Measurements from ENCODE around the gene MARCHF7. TPM values are rescaled to one million over a fixed set of nuclear protein-coding genes. Genes with fewer than 3 reads are reported as not detected.

MARCHF7 gene
- total and polyA plus RNA-seq, 2 of the 8 experiments (the other 6 are each of a cell fraction or from before 2014, with no cell fraction given): 18.3 to 116 TPM

- Histone ChIP-seq H4K20me1 (replicated peaks in 1 of 2; ENCODE audit: control insufficient read depth in 1 of 2, insufficient read depth in 2 of 2, low read length in 2 of 2) (no peaks in the 10 kb centered on the region), H3K27me3 (replicated peaks in 1 of 4; ENCODE audit: control insufficient read depth in 3 of 4, extremely low read depth in 1 of 4, insufficient read depth in 3 of 4, low read length in 3 of 4) (no peaks in the 10 kb centered on the region), H3K4me1 (replicated peaks in 1 of 4; ENCODE audit: control insufficient read depth in 3 of 4, insufficient read depth in 4 of 4, low read length in 3 of 4) (no peaks in the 10 kb centered on the region), H3K36me3 (ENCODE audit: control insufficient read depth in 2 of 4, insufficient read depth in 4 of 4, low read length in 3 of 4) (no peaks in the 10 kb centered on the region; a peak in 1 of 8 replicates), H3K14ac (ENCODE audit: insufficient read length) (no peak overlapping the region), H2BK12ac (ENCODE audit: low read depth, low read length) (no peak overlapping the region), H2BK120ac (replicated peaks; ENCODE audit: low read depth, low read length) (no peak overlapping the region), H2AK5ac (ENCODE audit: low read depth, low read length) (no peak overlapping the region), H2AFZ (ENCODE audit: low read length) (no peak overlapping the region), H3K4me2 (ENCODE audit: insufficient read depth in 1 of 2, low read depth in 2 of 2, low read length in 2 of 2) (no peak overlapping the region), H4K91ac (replicated peaks; ENCODE audit: insufficient read length, low read length) (no peak overlapping the region), H3K23me2 (ENCODE audit: low read depth, low read length) (no peaks in the 10 kb centered on the region), H3K18ac (ENCODE audit: extremely low read depth, low read length) (no peak overlapping the region), H3K79me1 (ENCODE audit: low read depth, low read length) (no peaks in the 10 kb centered on the region), H3K56ac (replicated peaks; ENCODE audit: insufficient read length, low read depth, low read length) (no peak overlapping the region), H3K9ac (replicated peaks in 1 of 4; ENCODE audit: extremely low read depth in 1 of 4, low read depth in 3 of 4, low read length in 3 of 4) (no peak overlapping the region), H3K23ac (ENCODE audit: insufficient read length) (no peak overlapping the region), H3K9me3 (ENCODE audit: insufficient read depth in 2 of 2, low read depth in 1 of 2, low read length in 1 of 2) (peaks cover 3 to 13% of the 10 kb centered on the region in 2 experiments; a peak in 3 of 4 replicates), H3K4ac (replicated peaks; ENCODE audit: insufficient read length, low read depth, low read length) (no peak overlapping the region), H3K79me2 (ENCODE audit: control insufficient read depth in 1 of 2, insufficient read depth in 2 of 2, low read length in 2 of 2) (no peaks in the 10 kb centered on the region), H2BK20ac (ENCODE audit: low read length) (no peak overlapping the region), H4K5ac (ENCODE audit: insufficient read length, low read depth, low read length) (no peak overlapping the region), H4K8ac (ENCODE audit: extremely low read depth, insufficient read depth, low read length) (no peak overlapping the region), H3K4me3 (ENCODE audit: extremely low read depth in 1 of 4, insufficient read depth in 2 of 4, low read depth in 3 of 4, low read length in 4 of 4) (no peak overlapping the region), H2BK5ac (ENCODE audit: low read depth, low read length) (no peak overlapping the region), H3K27ac (ENCODE audit: low read depth, low read length) (no peak overlapping the region), H2BK15ac (ENCODE audit: low read length) (no peak overlapping the region)
- POLR2A ChIA-PET (ENCODE audit: partially characterized antibody): no interaction called here
- FAIRE-seq (no peak), DNase-seq (ENCODE audit: low read depth in 1 of 2, low spot score in 2 of 2) (no peak)
- CTCF ChIA-PET (ENCODE audit: partially characterized antibody): no interaction called here
- no peak for TF ChIP-seq BRCA1 (IDR thresholded peaks at IDR 0.05; ENCODE audit: low read depth, low read length)
- no peak for TF ChIP-seq RAD21 (IDR thresholded peaks at IDR 0.05 in 1 of 2, conservative IDR thresholded peaks at IDR 0.05 in 1 of 2; ENCODE audit: low read depth in 2 of 2, low read length in 2 of 2)
- TF ChIP-seq MAX (IDR thresholded peaks at IDR 0.05): no peak
- 94% methylated on average over 4 of the region's 4 CpGs; no CpG with 5 or more reads in 1 of the 2 experiments for WGBS, 2 experiments (ENCODE audit: extremely low coverage in 1 of 2, insufficient coverage in 1 of 2, insufficient read length in 1 of 2, insufficient replicate concordance in 2 of 2, low coverage in 1 of 2, low lambda C conversion rate in 2 of 2, missing lambda C conversion rate in 1 of 2)
Observed at GRCh38 chr2:159695795-159696448, 16.4 kb upstream of the MARCHF7 start.

All from H1 (cell line).